Vagina (tissue), 2 donors: Measurements from ENCODE around the gene IL4.

Experiments used
- CTCF ChIP-seq, 3 experiments: fragments of 450-650 bp in 2 of 3; fragments of 200-600 bp in 1 of 3; sonication (generic) in 1 of 3; IDR thresholded peaks; one replicate each; pipeline ENCODE4 v1.5.1; 2017 to 2019; ENCODE audit warnings: antibody characterized with exemption in 3 of 3, mild to moderate bottlenecking in 2 of 3, moderate library complexity in 2 of 3
- POLR2A ChIP-seq, 2 donors: fragments of 450-650 bp; IDR thresholded peaks; one replicate each; pipeline ENCODE4 v1.6.1; 2017; ENCODE audit warnings: antibody characterized with exemption in 2 of 2, mild to moderate bottlenecking in 2 of 2, moderate library complexity in 2 of 2
- POLR2AphosphoS5 ChIP-seq, 2 donors: sonication (generic); formaldehyde crosslinking; IDR thresholded peaks; one replicate each; pipeline ENCODE4 v1.9.0; 2017; ENCODE audit warnings: antibody characterized with exemption in 2 of 2, mild to moderate bottlenecking in 2 of 2, low read depth in 1 of 2; ENCODE audit not compliant: insufficient read depth in 1 of 2

GRCh38 chr5:132668706-132669454 lies 4.9 kb upstream of the IL4 start:
- TF ChIP-seq POLR2A (IDR thresholded peaks at IDR 0.05) (no peak), CTCF (IDR thresholded peaks at IDR 0.05) (no peak), POLR2AphosphoS5 (IDR thresholded peaks at IDR 0.05; ENCODE audit: insufficient read depth in 1 of 2, low read depth in 1 of 2) (no peak)
